Stimulated activated CD8-positive, alpha-beta memory T cell treated with anti-CD3 and anti-CD28 coated beads, Interleukin-7, amount 100 ng/mL, for 4 hours (primary cell): Measurements from ENCODE around the gene UNKL.

ENCODE experiments used
- DNase-seq, 2 donors: peaks; one replicate each; pipeline ENCODE4 v3.0.0-alpha.2; 2020; ENCODE audit warnings: low read depth in 2 of 2

The UNKL gene

DNA sequence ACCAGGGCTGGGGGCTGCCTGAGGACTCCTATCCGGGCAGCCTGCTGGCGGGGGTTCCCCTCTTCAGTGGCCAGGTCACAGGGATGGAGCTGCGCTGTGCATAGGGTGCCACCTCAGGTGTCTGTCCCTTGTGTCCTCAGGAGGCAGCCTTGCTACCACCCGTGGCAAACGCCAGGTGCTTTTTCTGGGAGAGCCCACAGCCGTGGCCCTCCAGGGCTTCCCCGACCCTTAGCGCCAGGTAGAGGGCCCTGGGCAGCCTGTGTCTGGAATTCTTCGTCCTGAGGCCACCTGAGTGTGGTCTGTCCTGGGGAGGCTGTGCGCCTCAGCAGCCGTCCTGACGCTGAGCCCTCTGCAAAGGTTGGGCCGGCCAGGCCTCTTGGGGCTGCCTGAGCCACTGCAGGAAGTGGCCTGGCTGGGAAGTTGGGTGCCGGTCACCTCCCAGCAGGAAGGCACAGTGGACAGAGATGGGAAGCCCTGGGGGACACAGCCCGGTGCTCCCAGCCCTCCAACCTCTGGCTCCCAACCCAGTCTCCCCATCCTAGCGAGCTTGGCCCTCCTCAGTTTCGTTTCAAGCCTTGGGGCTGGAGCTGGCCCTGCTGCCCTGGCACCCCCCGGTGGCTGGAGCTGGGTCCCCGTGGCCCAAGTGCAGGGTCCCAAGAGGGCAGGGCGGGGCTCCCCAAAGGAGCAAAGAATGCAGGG, 88.7 kb downstream of the UNKL start:
- no peak for DNase-seq

DNA sequence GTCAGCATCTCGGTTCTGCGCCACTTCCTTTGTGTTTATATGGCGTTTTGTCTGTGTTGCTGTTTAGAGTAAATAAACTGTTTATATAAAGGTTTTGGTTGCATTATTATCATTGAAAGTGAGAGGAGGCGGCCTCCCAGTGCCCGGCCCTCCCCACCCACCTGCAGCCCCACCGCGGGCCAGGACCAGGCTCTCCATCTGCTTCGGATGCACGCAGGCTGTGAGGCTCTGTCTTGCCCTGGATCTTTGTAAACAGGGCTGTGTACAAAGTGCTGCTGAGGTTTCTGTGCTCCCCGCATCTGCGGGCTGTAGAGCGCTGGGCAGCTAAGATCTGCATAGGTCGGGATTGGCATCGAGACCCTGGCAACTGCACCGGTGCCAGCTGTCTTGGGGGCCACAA, 89.2 kb downstream of the UNKL start:
- no peak for DNase-seq

DNA sequence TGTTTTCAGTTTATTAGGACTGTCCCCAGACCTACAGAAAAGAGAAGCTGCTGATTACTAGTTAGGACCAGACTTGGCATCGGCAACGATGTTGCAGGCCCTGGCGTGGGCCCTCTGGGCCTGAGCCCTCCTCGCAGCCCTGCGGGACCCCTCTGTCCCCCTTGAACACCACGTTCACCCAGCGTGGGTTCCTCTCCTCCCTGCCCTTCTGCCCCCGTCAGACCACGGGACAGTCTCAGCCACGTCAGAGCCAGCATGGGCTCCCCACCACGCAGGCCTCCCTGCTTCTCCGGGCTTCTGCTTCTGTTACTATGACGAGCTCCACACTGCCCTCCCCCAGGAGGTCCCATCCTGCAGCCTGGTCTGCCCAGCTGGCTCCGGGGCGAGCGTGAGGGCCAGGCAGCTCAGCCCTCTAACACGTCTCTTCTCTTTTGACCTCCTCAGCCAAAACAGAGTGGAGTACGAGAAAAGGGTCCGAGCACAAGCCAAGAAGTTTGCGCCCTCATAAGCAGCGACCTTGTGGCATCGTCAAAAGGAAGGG, 90.1 kb downstream of the UNKL start:
- DNase-seq = no peak

DNA sequence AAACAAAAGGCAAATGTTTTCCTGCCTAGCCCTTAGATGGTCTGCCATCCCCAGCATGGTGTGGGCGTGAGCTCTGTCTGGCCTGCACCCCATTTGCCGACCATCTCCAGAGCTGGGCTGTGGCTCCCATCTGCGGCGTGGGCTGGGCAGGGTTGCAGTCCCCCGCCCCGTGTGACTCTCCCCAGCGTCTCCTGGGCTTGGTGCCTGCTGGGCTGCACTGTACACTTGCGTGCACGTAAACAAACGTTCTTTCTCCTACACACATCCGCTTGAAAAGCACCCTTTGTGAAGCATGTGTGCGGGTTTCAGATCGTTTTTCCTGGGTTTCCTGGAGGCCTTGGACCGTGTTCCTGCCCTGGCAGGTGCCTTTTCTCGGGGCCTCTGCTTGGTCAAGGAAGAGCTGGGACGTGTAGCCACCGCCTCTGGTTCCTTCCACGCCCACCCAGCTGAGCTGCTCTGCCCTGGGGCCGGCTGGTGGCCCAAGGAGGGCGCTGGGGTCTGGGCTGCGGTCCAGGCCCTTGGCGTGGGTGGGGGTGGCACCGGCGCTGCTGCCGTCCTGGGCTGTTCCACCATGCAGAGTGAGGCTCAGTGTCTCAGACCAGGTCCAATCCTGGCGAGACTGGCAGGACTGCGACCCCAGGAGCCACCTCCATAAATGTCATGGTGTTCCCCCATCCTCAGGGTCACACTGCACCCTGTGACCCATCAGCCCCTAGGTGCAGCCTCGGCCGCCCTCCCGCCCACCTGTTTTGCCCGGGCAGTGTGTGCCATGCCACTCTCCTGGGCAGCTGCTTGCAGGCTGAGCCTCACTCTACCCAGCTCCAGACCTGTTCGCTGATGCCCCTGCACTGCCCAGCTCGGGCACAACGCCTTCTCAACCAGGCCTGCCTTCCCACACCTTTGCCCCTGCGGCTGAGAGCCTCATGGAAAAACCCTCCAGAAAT, 90.9 kb downstream of the UNKL start:
- no peak for DNase-seq

DNA sequence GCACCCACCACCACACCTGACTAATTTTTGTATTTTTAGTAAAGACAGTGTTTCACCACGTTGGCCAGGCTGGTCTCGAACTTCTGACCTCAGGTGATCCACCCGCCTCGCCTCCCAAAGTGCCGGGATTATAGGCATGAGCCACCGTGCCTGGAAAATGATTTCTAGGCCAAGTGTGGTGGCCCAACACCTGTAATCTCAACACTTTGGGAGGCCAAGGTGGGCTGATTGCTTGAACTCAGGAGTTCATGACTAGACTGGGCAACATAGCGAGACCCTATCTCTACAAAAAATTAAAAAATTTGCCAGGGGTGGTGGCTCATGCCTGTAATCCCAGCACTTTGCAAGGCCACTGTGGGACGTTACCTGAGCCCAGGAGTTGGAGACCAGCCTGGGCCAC, 92.1 kb downstream of the UNKL start:
- no peak for DNase-seq

DNA sequence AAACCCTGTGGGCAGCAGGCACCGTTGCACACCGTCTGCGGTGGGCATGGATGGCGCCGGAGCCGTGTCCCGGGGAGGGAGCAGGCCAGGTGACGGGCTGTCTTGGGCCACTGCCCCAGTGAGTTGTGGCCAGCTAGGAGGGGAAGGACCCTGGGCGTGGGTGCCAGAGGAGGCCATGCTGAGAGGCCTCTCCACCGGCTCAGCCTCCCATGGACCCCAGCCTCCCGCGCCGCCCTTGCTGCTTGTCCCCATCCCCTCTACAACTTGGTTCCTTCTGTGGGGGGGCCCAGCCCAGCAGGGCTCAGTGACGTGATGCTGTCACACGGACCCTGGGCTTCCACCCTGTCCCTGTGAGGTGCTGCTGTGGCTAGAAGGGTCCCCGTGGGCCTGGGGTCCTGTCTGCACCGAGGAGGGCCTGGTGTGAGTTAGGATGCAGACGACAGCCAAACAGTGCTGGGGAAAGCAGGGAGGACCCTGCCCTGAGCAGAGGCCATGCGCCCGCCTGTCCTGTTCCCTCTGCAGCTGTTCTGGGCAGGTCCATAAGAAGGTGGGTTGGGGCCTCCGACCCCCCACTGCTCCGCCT, 93.8 kb downstream of the UNKL start:
- no peak for DNase-seq

DNA sequence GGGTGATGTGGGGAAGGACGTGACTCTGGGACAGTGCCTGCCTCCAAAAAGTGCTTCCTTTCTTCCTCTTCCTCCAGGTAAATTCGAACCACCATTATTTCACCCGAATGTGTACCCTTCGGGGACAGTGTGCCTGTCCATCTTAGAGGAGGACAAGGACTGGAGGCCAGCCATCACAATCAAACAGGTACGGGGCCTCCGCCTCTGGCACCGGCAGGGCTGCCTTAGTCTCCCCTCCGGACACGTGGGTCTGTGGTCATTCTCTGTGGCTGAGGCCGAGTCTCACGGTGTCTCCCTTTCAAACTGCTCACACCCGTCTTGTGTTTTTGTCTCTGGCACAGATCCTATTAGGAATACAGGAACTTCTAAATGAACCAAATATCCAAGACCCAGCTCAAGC, 94.4 kb downstream of the UNKL start:
- no peak for DNase-seq

DNA sequence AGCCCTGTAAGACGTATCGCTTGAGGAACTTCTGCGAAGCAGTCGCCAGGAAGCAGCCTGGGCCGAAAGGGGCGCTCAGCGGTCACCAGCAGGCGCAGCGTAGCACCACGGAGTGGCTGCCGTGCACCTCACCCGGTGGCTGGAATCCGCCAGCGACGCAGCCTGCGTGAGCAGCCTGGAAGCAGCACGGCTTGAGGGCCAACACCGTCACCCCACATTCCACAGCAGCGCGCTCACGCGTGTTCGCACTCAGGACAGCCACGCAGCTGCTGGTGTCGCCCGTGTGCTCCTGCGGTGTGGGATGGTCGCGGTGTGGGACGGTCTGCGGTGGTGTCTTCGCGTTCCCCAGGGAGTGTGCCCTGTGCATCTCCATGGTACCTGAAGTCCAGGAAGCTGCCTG, 95.5 kb downstream of the UNKL start:
- DNase-seq = no peak

DNA sequence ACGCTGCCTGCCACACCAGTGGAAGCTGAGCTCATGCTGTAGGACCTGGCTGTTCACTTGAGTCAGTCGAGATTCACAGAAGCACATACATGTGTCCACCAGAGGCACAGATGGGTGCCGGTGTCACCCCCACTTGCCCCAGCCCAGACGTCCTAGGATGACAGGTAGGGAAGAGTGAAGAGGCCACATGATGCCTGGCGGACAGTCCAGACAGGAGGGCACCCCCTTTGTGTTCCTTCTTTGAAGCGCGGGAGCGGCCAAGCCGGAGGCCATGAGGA, 96.3 kb downstream of the UNKL start:
- no peak for DNase-seq

DNA sequence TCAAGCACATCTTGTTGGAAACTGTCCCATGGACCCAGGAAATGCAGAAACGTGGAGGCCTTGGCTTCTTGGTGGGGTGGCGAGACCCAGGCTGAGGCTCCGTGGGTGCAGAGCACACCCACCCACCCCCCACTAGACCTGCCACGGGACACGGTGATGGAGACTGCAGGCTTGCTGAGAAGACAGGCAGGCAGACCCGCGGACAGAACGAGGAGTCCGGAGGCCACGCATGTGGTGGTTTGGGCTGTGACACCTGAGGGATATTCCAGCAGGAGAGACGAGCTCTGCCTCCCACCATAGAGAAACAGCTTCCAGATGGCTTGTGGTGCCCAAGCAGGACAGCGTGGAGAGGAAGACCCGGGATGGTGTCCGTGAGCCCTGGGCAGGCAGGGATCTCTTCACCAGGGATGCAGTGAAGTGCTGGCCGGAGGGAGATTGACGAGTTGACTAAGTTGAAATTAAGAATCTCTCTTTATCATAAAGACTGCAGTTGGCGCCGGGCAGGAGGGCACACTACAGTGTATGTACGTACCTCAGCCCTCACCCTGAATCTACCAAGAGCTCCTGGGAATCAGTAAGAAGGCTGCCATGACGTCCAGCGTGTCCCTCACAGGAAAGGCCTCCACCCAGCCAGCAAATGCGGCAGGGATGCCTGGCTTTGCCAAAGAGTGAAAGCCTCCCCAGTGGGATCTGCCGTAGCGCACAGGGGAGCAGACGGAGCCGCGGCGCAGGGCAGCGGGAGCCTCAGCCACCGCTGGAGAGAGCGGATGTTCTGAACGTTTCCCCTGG, 96.8 kb downstream of the UNKL start:
- no peak for DNase-seq

DNA sequence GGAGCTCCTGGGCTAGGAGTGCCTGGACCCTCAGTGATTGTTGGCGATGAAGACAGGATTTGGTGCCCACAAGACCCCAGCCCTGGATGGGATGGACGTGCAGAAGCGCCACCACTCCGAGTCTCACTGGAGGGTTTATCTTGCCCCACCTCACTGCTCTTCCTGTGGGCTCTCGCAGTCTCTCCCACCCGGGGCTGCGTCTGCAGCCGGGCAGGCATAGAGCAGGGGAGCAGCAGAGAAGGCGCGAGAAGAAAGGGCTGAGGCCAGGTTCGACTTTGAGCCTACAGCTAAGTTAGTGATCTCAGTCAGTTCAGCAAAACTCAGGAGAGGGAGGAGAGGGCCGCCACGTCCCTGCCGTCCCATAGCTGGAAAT, 98.5 kb downstream of the UNKL start:
- DNase-seq = no peak

DNA sequence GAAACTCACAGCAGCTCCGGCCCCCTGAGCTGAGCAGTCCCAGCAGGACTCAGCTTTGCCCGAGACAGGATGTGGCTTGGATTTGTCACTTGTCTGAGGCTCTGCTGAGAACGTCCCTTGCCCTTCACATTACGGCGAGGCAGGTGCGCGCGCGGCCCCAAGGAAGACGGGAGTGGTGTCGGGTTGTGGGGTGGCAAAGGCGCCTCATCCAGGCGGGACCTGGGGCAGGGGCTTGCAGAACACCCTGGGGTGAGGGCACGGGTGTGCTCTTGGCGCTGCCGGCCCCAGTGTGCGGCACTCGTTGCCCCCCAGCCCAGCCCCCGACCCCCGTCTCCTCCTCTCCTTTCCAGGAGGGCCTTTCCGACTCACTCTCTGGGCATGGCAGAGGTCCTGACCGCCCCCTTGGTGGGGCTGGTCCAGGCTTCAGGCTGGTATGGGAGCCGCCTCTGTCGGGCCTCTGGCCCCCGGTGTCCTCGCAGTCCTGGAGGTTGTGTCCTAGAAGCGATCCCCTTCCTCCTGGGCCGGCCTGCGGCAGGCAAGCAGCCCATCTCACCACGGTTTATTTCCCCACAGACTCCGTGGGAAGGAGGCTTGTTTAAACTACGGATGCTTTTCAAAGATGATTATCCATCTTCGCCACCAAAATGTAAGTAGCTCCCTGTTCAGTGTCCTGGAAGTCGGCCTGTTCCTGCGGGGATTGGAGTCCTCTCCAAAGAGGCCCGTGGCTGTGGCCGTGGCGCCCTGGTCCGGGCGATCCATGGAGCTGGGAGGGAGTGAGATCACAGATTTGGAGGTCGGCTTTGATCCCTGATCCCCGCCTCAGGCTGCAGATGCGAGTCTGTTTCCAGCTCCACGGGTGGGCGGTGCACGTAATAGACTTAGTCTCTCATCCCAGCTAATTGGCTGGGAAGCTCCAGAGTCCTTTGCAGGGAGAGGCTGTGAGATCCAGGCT, 99.1 kb downstream of the UNKL start:
- DNase-seq = no peak

DNA sequence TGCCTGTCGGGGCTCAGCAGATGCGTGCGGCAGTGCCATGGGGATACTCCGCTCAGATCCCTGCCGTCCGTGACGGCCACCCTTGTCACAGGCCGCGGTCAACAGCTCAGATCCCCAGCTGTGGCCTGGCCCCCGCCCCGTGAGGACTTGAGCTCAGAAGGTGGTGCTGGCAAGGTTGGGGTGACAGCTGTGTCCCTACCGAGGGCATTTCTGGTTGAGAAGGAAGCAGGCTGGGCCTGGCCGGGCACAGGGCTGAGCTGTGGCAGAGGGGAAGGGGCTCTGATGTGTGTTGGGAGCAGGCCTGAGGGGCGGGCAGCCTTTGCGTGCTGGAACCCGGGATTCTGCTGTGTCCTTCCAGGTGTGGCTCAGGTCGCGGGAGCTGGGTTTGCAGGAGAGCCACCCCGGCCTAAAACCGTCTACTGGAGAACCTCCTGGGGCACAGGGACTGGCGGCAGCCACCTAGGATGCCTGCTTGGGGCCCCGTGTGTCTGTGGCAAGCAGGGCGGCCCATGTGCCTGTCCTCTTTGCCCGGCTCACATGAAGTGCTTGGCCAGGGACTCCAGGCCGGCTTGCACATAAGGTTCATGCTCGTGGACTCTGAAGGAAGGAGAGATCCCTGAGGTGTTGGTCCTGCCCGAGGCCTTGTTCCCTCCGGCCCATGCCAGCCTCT, 100.0 kb downstream of the UNKL start:
- DNase-seq = no peak

DNA sequence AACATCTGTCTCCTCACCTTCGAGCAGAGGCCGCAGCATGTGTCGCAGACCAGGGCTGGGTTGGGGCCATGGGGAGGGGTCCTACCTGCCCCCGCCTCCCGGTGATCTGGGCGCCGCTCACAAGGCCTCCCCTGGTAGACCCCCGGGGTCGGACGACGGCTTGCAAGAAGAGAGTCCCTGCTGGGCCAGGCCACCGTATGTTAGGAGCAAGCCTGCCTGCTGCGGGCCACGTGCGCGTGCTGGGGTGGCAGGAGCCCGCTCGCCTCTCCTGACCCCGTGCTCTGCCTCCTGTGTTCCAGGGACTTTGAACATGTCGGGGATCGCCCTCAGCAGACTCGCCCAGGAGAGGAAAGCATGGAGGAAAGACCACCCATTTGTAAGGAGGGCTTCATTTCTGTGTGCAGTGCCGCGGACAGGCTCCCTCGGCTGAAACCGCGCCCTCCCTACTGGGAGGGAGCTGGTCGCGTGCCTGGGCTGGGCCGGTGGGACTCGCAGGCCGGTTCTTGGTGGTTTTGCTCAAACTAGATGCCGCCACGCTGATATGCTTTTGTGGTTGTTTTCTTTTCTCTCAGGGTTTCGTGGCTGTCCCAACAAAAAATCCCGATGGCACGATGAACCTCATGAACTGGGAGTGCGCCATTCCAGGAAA, 100.7 kb downstream of the UNKL start:
- DNase-seq = no peak
